GM19468 (cell line): ENCODE measurements around the gene SCN5A.

Source experiments
- ATAC-seq: cut with Tn5 transposase; IDR thresholded peaks from one replicate; pipeline ENCODE4 v1.9.1; 2021; ENCODE audit warnings: mild to moderate bottlenecking, moderate library complexity, moderate number of reproducible peaks; ENCODE audit not compliant: unreplicated experiment; ENCODE audit errors: extremely low read depth

Gene SCN5A

GRCh38 chr3:38549082-38549481 is 100.4 kb downstream of the SCN5A start:
- ATAC-seq = no peak

GRCh38 chr3:38548154-38548931 is 101.1 kb downstream of the SCN5A start:
- no peak for ATAC-seq

- ATAC-seq = no peak
These were observed 103.5 kb downstream of the SCN5A start for GRCh38 chr3:38545983-38546382.

GRCh38 chr3:38545550-38545949 is 103.9 kb downstream of the SCN5A start:
- ATAC-seq = no peak

GRCh38 chr3:38544926-38545325 is 104.6 kb downstream of the SCN5A start:
- no peak for ATAC-seq

GRCh38 chr3:38543586-38543985 is 105.9 kb downstream of the SCN5A start:
- ATAC-seq = no peak

GRCh38 chr3:38542401-38543298 is 106.8 kb downstream of the SCN5A start:
- no peak for ATAC-seq

- no peak for ATAC-seq
These were observed 107.7 kb downstream of the SCN5A start for GRCh38 chr3:38541806-38542205.

- ATAC-seq = no peak
These were observed 110.6 kb downstream of the SCN5A start for GRCh38 chr3:38538773-38539353.

GRCh38 chr3:38536671-38537070 is 112.8 kb downstream of the SCN5A start:
- no peak for ATAC-seq

GRCh38 chr3:38534604-38535003 is 114.9 kb downstream of the SCN5A start:
- ATAC-seq = no peak

GRCh38 chr3:38534180-38534579 is 115.3 kb downstream of the SCN5A start:
- no peak for ATAC-seq

- no peak for ATAC-seq
These were observed 116.1 kb downstream of the SCN5A start for GRCh38 chr3:38533285-38533976.

- no peak for ATAC-seq
These were observed 117.0 kb downstream of the SCN5A start for GRCh38 chr3:38532529-38532928.

GRCh38 chr3:38528457-38528856 is 121.0 kb downstream of the SCN5A start:
- no peak for ATAC-seq

- ATAC-seq = no peak
These were observed 122.7 kb downstream of the SCN5A start for GRCh38 chr3:38526792-38527191.

GRCh38 chr3:38524141-38524739 is 125.2 kb downstream of the SCN5A start:
- no peak for ATAC-seq

GRCh38 chr3:38522002-38522401 is 127.5 kb downstream of the SCN5A start:
- ATAC-seq = no peak

- ATAC-seq = no peak
These were observed 128.0 kb downstream of the SCN5A start for GRCh38 chr3:38521391-38521987.

GRCh38 chr3:38519651-38520050 is 129.8 kb downstream of the SCN5A start:
- ATAC-seq = no peak
